Loucy (cell line): Measurements from ENCODE around the gene NOLC1.

Experiments used
- H2AFZ ChIP-seq: fragments of 200-600 bp; sonication (generic); 2 replicates; pipeline ENCODE4 v1.6.0; 2016; ENCODE audit warnings: antibody characterized with exemption, mild to moderate bottlenecking, low read length, moderate library complexity
- H3F3A ChIP-seq: fragments of 200-600 bp; 2 replicates; pipeline ENCODE4 v1.6.0; 2016; ENCODE audit warnings: antibody characterized with exemption, low read depth, mild to moderate bottlenecking
- H3K27me3 ChIP-seq: fragments of 200-600 bp; sonication (generic); 2 replicates; pipeline ENCODE4 v1.6.1; 2014; ENCODE audit warnings: low read length, mild to moderate bottlenecking; ENCODE audit not compliant: insufficient read depth, poor library complexity, severe bottlenecking
- H3K36me3 ChIP-seq: fragments of 200-600 bp; sonication (generic); 2 replicates; pipeline ENCODE4 v1.6.1; 2016; ENCODE audit warnings: low read length; ENCODE audit not compliant: insufficient read depth
- H3K4me1 ChIP-seq: fragments of 200-600 bp; sonication (generic); 2 replicates; pipeline ENCODE4 v1.5.1; 2014; ENCODE audit warnings: low read length, mild to moderate bottlenecking; ENCODE audit not compliant: insufficient read depth, poor library complexity, severe bottlenecking
- H3K4me2 ChIP-seq: fragments of 200-600 bp; sonication (generic); 2 replicates; pipeline ENCODE4 v1.6.0; 2014; ENCODE audit warnings: antibody characterized with exemption, low read length, low read depth, mild to moderate bottlenecking; ENCODE audit not compliant: poor library complexity, severe bottlenecking
- H3K4me3 ChIP-seq: fragments of 200-600 bp; sonication (generic); 2 replicates; pipeline ENCODE4 v1.5.1; 2014; ENCODE audit warnings: low read length, mild to moderate bottlenecking, mixed read lengths; ENCODE audit not compliant: poor library complexity, severe bottlenecking
- H3K79me2 ChIP-seq: fragments of 200-600 bp; sonication (generic); 2 replicates; pipeline ENCODE4 v1.6.1; 2014; ENCODE audit warnings: low read length; ENCODE audit not compliant: insufficient read depth
- H3K9ac ChIP-seq: fragments of 200-600 bp; sonication (generic); 2 replicates; pipeline ENCODE4 v1.6.0; 2014; ENCODE audit warnings: mild to moderate bottlenecking, low read depth, low read length, moderate library complexity; ENCODE audit not compliant: poor library complexity, severe bottlenecking
- H3K9me2 ChIP-seq: fragments of 200-600 bp; sonication (generic); replicated peaks from 2 replicates; pipeline ENCODE4 v1.6.1; 2016; ENCODE audit warnings: low read depth, low read length, mixed read lengths
- H3K9me3 ChIP-seq: fragments of 200-600 bp; sonication (generic); 2 replicates; pipeline ENCODE4 v1.6.1; 2014; ENCODE audit warnings: mild to moderate bottlenecking, antibody characterized with exemption, low read length, low read depth; ENCODE audit not compliant: insufficient read depth
- H4K20me1 ChIP-seq: fragments of 200-600 bp; sonication (generic); 2 replicates; pipeline ENCODE4 v1.6.0; 2014; ENCODE audit warnings: antibody characterized with exemption, low read length, mild to moderate bottlenecking; ENCODE audit not compliant: insufficient read depth, poor library complexity, severe bottlenecking
- EZH2phosphoT487 ChIP-seq: fragments of 200-600 bp; IDR thresholded peaks from 2 replicates; pipeline ENCODE4 v1.6.1; 2018; ENCODE audit warnings: antibody characterized with exemption, mild to moderate bottlenecking, moderate library complexity, borderline replicate concordance
- TF ChIP-seq, protein P1 (sequence below): fragments of 200-600 bp; sonication (generic); conservative IDR thresholded peaks from 2 replicates; pipeline ENCODE4 v1.5.1; 2014; ENCODE audit warnings: mild to moderate bottlenecking, antibody characterized with exemption, low read length

Gene NOLC1

DNA sequence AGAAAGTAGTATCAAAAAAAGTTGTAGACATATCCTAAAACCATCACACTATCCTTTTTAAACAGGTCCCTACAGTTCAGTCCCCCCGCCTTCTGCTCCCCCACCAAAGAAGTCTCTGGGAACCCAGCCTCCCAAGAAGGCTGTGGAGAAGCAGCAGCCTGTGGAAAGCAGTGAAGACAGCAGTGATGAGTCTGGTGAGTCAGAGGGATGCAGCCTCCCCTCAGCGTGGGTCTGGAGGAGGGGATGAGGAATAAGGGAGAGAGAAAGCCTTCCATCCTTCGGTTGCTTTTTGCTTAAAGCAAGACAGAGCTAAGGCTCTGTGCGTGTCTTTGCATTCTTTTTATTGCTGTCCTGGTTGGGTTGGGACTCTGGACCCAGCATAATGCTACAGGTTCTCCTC, 7.6 kb downstream of the NOLC1 start:
- Histone ChIP-seq H2AFZ (no peak overlapping the region), H3K79me2 (peaks cover 35% of the 10 kb centered on the region), H3K4me2 (no peak overlapping the region), H3K9ac (no peak overlapping the region), H3K27me3 (no peaks in the 10 kb centered on the region), H3K36me3 (peaks cover 72% of the 10 kb centered on the region), H3F3A (peaks cover 4% of the 10 kb centered on the region; the same call in 1 of the 2 replicates), H4K20me1 (peaks cover 26% of the 10 kb centered on the region), H3K4me1 (peaks cover 8% of the 10 kb centered on the region), H3K9me3 (no peaks in the 10 kb centered on the region), H3K9me2 (no peaks in the 10 kb centered on the region), H3K4me3 (no peak overlapping the region)
- TF ChIP-seq, protein P1, sequence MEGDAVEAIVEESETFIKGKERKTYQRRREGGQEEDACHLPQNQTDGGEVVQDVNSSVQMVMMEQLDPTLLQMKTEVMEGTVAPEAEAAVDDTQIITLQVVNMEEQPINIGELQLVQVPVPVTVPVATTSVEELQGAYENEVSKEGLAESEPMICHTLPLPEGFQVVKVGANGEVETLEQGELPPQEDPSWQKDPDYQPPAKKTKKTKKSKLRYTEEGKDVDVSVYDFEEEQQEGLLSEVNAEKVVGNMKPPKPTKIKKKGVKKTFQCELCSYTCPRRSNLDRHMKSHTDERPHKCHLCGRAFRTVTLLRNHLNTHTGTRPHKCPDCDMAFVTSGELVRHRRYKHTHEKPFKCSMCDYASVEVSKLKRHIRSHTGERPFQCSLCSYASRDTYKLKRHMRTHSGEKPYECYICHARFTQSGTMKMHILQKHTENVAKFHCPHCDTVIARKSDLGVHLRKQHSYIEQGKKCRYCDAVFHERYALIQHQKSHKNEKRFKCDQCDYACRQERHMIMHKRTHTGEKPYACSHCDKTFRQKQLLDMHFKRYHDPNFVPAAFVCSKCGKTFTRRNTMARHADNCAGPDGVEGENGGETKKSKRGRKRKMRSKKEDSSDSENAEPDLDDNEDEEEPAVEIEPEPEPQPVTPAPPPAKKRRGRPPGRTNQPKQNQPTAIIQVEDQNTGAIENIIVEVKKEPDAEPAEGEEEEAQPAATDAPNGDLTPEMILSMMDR, result no peak
- TF ChIP-seq EZH2phosphoT487, result no peak

DNA sequence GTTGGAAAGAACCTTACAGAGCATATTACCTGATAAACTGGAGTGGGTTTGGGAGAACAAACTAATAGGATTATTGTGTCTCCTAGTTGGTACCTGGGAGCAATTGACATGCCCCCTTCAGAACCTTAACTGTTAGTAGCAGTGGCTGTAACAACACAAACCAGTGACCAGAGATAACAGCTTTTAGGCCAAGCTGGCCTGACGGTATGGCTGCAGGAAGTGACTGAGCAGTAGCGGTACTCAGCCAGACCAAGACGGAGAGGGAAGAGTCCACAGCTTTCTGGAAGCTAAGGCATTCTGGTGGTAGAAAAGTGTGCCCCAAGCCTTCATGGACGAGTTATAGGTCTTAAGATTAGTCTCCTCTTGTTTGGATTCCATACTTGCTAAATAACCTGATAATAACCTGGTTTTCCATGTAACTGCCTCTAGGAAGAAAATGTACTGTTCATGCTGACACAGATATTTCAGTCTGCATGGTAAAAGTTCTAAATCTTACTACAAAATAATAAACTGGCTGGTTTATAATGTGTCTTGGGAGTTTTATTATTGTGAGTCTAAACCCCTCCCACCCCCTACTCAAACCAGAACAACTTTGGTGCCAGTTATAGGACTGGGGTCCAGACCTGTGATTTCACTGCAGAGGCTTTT, 11.3 kb downstream of the NOLC1 start:
- Histone ChIP-seq H4K20me1 (no peaks in the 10 kb centered on the region), H3K36me3 (peaks cover 56% of the 10 kb centered on the region)

GRCh38 chr10:102167861-102168260, 15.7 kb downstream of the NOLC1 start:
- peaks cover 13% of the 10 kb centered on the region; the same call in 1 of the 2 replicates for H3K36me3 ChIP-seq
- H3K9me3 ChIP-seq, result no peaks in the 10 kb centered on the region
- no peaks in the 10 kb centered on the region; the same call in 1 of the 2 replicates for H3K79me2 ChIP-seq
- TF ChIP-seq, protein P1, result no peak
- TF ChIP-seq EZH2phosphoT487, result no peak
- H3K4me1 ChIP-seq, result no peaks in the 10 kb centered on the region
- peaks cover 4% of the 10 kb centered on the region; the same call in 1 of the 2 replicates for H3F3A ChIP-seq
- no peak overlapping the region for H3K4me3 ChIP-seq
- no peak overlapping the region for H3K9ac ChIP-seq
- no peak overlapping the region for H2AFZ ChIP-seq
- no peaks in the 10 kb centered on the region for H3K9me2 ChIP-seq
- no peak overlapping the region for H3K4me2 ChIP-seq
- no peaks in the 10 kb centered on the region for H4K20me1 ChIP-seq
- H3K27me3 ChIP-seq, result no peaks in the 10 kb centered on the region

More for the DNA sequence above, 11.3 kb downstream of the NOLC1 start:
- H3K4me1 ChIP-seq, result no peaks in the 10 kb centered on the region
- no peak overlapping the region for H2AFZ ChIP-seq
- TF ChIP-seq EZH2phosphoT487, result no peak
- TF ChIP-seq, protein P1, result no peak
- no peaks in the 10 kb centered on the region for H3K27me3 ChIP-seq
- H3K9me3 ChIP-seq, result no peaks in the 10 kb centered on the region
- H3K79me2 ChIP-seq, result no peaks in the 10 kb centered on the region; the same call in 1 of the 2 replicates
- no peak overlapping the region for H3K4me3 ChIP-seq
- H3K9ac ChIP-seq, result no peak overlapping the region
- no peaks in the 10 kb centered on the region for H3K9me2 ChIP-seq
- peaks cover 4% of the 10 kb centered on the region; the same call in 1 of the 2 replicates for H3F3A ChIP-seq
- no peak overlapping the region for H3K4me2 ChIP-seq
